DND-41 (cell line): Measurements from ENCODE around the gene CACUL1.

Source experiments
- CTCF ChIP-seq: IDR thresholded peaks from 2 replicates; pipeline ENCODE4 v1.5.1; 2012; ENCODE audit warnings: borderline replicate concordance, low read length, moderate library complexity, mild to moderate bottlenecking; ENCODE audit not compliant: poor library complexity, severe bottlenecking; ENCODE audit errors: extremely low read depth
- EZH2 ChIP-seq: IDR thresholded peaks from 3 replicates; pipeline ENCODE4 v1.6.1; 2012; ENCODE audit warnings: borderline replicate concordance, low read depth, mild to moderate bottlenecking, moderate library complexity, low read length, inconsistent platforms; ENCODE audit not compliant: severe bottlenecking

DNA sequence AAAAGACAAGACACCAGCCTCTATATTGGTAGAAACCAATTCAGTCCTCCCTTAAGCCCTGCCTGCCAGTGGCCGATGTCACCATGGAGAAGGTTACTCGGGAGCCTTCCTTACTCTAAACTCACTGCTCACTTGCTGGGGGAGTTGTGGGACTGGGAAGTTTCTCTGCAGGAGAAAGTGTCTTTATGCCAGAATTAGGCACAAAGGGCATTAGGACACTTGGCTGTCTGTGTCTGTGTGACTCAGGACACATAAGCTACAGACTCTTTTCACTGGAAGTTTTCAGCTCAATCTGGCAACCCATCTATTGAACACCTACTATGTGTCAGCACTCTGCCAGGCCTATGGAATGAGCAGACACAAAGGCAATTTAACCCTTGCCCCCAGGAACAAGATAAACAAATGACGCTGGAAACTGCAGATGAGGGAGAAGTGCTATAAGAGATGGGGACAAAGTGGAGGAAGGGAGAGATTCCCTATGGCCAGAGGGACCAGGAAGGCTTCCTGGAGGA, 49.5 kb upstream of the CACUL1 start:
- TF ChIP-seq CTCF (no peak), EZH2 (no peak)
